ENCODE measurements around the gene FAM180A.

FAM180A gene

DNA sequence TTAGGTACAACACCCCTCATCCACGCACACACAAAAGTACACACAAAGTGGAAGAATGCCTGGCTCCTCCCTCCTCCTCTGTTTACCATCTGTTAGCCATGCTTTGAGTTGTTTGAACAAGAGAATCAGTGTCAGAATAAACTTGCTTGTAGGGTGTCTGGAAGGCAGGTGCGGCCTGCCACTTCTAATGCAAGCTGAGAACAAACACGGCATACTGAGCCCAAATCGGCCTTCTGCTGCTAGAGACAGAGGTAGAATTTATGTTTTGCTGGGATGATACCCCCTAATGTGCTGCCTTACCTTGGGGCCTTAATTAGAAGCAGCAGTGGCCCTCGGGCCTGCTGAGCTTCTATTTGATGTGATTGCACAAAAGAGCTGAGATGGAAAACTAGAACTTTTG, 24.9 kb upstream of the FAM180A start:
- DNase-seq (ENCODE audit: low read depth): no peak
- H3K4me3 ChIP-seq (ENCODE audit: low read length): no peak overlapping the region
- TF ChIP-seq, protein P1, sequence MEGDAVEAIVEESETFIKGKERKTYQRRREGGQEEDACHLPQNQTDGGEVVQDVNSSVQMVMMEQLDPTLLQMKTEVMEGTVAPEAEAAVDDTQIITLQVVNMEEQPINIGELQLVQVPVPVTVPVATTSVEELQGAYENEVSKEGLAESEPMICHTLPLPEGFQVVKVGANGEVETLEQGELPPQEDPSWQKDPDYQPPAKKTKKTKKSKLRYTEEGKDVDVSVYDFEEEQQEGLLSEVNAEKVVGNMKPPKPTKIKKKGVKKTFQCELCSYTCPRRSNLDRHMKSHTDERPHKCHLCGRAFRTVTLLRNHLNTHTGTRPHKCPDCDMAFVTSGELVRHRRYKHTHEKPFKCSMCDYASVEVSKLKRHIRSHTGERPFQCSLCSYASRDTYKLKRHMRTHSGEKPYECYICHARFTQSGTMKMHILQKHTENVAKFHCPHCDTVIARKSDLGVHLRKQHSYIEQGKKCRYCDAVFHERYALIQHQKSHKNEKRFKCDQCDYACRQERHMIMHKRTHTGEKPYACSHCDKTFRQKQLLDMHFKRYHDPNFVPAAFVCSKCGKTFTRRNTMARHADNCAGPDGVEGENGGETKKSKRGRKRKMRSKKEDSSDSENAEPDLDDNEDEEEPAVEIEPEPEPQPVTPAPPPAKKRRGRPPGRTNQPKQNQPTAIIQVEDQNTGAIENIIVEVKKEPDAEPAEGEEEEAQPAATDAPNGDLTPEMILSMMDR (IDR thresholded peaks at IDR 0.05; ENCODE audit: insufficient read depth, low read depth, low read length, missing control alignments): no peak

DNA sequence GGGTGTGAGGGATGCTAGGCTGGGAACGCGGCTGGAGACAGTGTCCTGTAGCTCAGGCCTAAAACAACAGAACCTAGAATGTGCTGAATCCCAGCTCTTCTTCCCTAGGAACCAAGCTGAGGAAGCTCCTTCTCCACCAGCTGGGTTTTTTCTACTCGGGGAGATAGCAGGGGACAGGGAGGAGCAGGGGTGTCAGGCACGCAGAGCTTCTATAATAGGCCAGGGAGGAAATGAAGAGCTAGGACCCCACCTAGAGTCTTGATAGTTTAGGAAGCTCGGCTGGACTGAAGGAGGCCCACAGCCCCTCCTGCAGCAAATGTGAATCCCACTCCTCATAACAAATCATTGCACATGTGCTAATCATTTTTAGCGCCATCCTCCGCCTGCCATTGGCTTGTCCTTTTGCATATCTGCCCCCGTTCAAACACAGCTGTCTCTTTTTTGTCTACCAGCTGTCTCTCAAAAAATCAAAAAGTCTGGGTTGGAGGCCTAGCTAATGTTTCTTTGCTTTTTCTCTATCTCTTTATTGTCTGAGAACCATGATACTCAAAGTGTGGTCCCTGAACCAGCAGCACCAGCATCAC, 24.1 kb upstream of the FAM180A start:
- no peak overlapping the region for H3K4me3 ChIP-seq (ENCODE audit: low read length)
- DNase-seq (ENCODE audit: low read depth): no peak
- TF ChIP-seq, protein P1 (IDR thresholded peaks at IDR 0.05; ENCODE audit: insufficient read depth, low read depth, low read length, missing control alignments): no peak

DNA sequence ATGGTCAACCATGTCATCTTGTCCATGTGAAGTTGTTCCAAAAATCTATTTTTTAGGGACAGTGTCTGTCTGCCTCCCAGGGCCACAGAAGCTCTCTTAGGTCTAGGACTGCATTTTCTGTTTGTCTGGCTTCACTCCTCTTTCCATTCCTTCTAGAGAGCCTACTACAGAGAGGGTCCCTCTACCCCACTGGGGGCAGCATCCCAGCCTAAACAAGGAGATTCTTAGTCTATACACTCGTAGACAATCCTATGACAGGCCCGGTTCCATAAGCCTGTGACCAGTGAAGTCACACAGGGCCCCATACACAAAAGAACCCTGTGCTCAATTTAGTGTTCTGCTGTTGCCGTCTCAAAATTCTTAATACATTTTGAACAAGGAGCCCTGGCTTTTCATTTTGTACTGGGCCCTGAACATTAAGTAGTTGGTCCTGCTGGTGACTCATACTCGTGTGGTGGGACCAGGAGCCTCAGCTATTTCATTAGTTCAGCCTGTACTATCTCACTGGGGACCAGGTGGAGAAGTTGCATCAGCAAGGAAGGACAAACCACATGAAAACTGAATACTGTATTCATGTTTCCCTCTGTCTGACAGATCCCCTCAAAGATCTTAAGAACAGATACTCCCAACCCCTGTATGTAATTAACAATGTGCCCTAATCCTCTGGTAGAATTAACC, 23.5 kb upstream of the FAM180A start:
- H3K4me3 ChIP-seq (ENCODE audit: low read length): no peak overlapping the region
- peak; percentile 61 for DNase-seq (ENCODE audit: low read depth)
- TF ChIP-seq, protein P1 (IDR thresholded peaks at IDR 0.05; ENCODE audit: insufficient read depth, low read depth, low read length, missing control alignments): no peak

DNA sequence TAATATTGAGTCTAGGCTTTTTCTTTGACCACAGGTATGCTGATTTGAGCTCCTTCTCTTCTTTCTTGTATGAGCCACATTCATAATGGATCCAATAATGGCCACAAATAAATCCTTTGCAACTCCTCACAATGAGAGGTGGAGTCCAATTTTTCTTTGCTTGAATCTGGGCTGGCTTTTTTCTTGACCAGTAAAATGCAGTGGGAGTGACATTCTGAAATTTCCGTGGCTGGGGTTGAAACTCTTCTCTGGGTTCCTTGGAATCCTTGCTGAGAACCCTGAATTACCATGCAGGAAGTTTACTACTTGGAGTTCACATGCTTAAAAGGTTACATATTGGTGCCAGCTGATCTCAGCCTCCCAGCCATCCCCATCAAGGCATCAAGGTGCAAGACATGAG, 22.4 kb upstream of the FAM180A start:
- DNase-seq (ENCODE audit: low read depth): no peak
- TF ChIP-seq, protein P1 (IDR thresholded peaks at IDR 0.05; ENCODE audit: insufficient read depth, low read depth, low read length, missing control alignments): no peak
- no peak overlapping the region for H3K4me3 ChIP-seq (ENCODE audit: low read length)

DNA sequence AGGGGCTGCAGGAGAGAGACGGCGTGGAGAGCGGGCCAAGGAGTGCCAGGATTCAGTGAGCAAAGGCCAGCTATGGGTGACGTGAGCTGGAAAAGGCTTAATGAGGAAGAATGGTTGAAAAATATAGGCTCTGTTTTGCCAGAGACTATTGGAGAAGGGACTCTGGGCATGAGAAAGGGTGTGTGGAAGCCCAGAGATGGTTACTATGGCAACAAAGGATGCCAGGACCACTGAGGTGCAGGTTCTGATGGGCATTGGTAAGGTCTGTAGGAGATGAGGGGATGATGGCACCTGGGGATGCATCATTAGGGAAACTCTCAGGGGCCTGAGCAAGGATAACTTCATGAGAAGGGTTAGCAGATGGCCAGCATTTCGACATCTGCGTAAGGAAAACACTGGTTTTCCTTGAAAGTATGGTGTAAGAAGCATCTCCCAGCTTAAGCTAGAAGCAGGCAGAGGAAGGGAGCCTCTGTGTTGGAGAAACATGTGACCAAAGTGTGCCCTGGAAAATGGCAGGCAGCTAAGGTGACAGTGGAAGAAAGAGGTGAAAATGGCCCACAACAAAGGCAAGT, 21.6 kb upstream of the FAM180A start:
- TF ChIP-seq, protein P1 (IDR thresholded peaks at IDR 0.05; ENCODE audit: insufficient read depth, low read depth, low read length, missing control alignments): no peak
- H3K4me3 ChIP-seq (ENCODE audit: low read length): no peak overlapping the region
- DNase-seq (ENCODE audit: low read depth): no peak

DNA sequence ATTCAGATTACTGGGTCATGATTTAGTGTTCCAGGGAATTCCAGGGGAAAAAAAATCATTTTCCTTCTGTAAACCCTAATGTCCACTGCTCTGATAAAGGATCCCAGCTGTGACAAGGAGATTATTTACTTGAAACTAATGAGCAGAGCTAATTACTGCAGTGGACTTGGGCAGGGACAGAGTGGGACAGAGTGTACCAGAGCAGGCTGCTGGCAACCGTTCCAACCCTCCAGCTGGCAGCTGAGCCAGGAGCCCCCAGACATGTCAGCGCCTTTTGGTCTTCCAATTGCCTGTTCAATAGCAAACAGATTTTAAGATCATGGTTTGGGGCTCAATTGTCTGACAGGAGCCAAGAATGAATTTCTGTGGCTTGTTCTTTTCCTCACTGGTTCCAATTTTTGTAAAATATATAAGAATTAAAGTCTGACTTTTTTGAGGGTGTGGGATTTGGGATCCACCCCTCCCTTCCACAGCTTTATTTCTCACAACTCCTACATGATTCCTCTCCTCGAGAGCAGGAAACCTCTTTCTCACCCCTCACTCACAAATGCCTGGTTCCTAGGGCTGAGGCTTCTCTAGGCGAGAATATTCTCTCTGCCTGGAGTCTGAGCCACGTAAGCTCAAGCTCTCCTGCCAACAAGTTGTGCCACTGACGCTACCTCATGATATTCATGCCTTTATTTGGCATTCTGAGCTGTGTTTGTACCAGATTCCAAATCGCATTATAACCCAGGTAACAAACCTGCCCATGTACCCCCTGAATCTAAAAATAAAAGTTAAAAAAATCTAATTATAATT, 20.6 kb upstream of the FAM180A start:
- TF ChIP-seq, protein P1 (IDR thresholded peaks at IDR 0.05; ENCODE audit: insufficient read depth, low read depth, low read length, missing control alignments): no peak
- DNase-seq (ENCODE audit: low read depth): no peak
- H3K4me3 ChIP-seq (ENCODE audit: low read length): no peak overlapping the region
